Prostate gland (tissue), 2 donors: ENCODE measurements around the gene KRTAP16-1. TPM values are rescaled to one million over a fixed set of nuclear protein-coding genes. Genes with fewer than 3 reads are reported as not detected.
A peak's percentile ranks its signal among the peaks of the same experiment; 100 is the strongest.

Experiments used
- DNase-seq: peaks from one replicate; pipeline ENCODE4 v3.0.0-alpha.2; 2019; ENCODE audit warnings: low spot score
- H3K27ac ChIP-seq, 2 donors: fragments of 200-600 bp; sonication (generic); 2 replicates each; pipeline ENCODE4 v1.5.1; 2017 to 2019
- H3K27me3 ChIP-seq: fragments of 200-600 bp; sonication (generic); replicated peaks from 2 replicates; pipeline ENCODE4 v1.5.1; 2019; ENCODE audit not compliant: insufficient read depth
- H3K36me3 ChIP-seq, 2 donors: fragments of 200-600 bp; sonication (generic); 1 replicate in 1 of 2; 2 replicates in 1 of 2; pipeline versions ENCODE4 v1.5.1 to v1.8.1; 2017 to 2019
- H3K4me1 ChIP-seq: fragments of 200-600 bp; sonication (generic); replicated peaks from 2 replicates; pipeline ENCODE4 v1.5.1; 2019
- H3K4me3 ChIP-seq, 2 donors: fragments of 200-600 bp; sonication (generic); 2 replicates each; pipeline ENCODE4 v1.5.1; 2017 to 2019
- H3K9me3 ChIP-seq: fragments of 200-600 bp; sonication (generic); 2 replicates; pipeline ENCODE4 v1.5.1; 2017
- CTCF ChIP-seq, 4 experiments: fragments of 200-600 bp in 2 of 4; fragments of 450-650 bp in 2 of 4; sonication (generic) in 2 of 4; IDR thresholded peaks; 1 replicate in 3 of 4; 2 replicates in 1 of 4; pipeline ENCODE4 v1.5.1; 2016 to 2019; ENCODE audit warnings: antibody characterized with exemption in 4 of 4, mild to moderate bottlenecking in 2 of 4, moderate library complexity in 2 of 4
- POLR2A ChIP-seq: fragments of 450-650 bp; IDR thresholded peaks from one replicate; pipeline ENCODE4 v1.6.1; 2016; ENCODE audit warnings: antibody characterized with exemption, mild to moderate bottlenecking
- POLR2AphosphoS5 ChIP-seq: sonication (generic); formaldehyde crosslinking; IDR thresholded peaks from one replicate; pipeline ENCODE4 v1.6.1; 2017; ENCODE audit warnings: antibody characterized with exemption
- WGBS: methylation state at CpG from one replicate; pipeline ENCODE4 v1.1.5; 2018; 5-methylcytosine and 5-hydroxymethylcytosine counted together
- intact Hi-C: fragments of 100-400 bp; cut with DNase I; formaldehyde crosslinking; loops from one replicate; pipeline ENCODE4 v1.14.2; 2022
- total RNA-seq, 2 donors: library from RNA; depleted of rRNA; stranded (reverse); fragments of >200 nt; gene quantifications; one replicate each; pipeline ENCODE4 v1.1.0, GENCODE V29; 2016

Gene KRTAP16-1
- total RNA-seq, 2 donors from 2014 or later: not detected

GRCh38 chr17:41329279-41329948, 20.3 kb upstream of the KRTAP16-1 start:
- Histone ChIP-seq H3K27ac (no peak overlapping the region), H3K27me3 (no peaks in the 10 kb centered on the region), H3K4me3 (no peak overlapping the region), H3K4me1 (no peaks in the 10 kb centered on the region), H3K36me3 (no peaks in the 10 kb centered on the region), H3K9me3 (no peaks in the 10 kb centered on the region)
- WGBS: 77% methylated on average over 9 of the region's 13 CpGs
- peak; percentile 35 for DNase-seq
- intact Hi-C loops: loop anchor here (5.0 kb wide), 1 partner anchor 318 kb away; no protein-coding TSS in a partner anchor
- peak; percentile 14 for TF ChIP-seq POLR2AphosphoS5
- TF ChIP-seq CTCF (IDR thresholded peaks at IDR 0.05): peak in 3 of 4 experiments; percentile 45 to 78 (median 66)
- TF ChIP-seq POLR2A: no peak

GRCh38 chr17:41328207-41328606, 19.1 kb upstream of the KRTAP16-1 start:
- Histone ChIP-seq H3K9me3 (no peaks in the 10 kb centered on the region), H3K27me3 (no peaks in the 10 kb centered on the region), H3K4me1 (no peaks in the 10 kb centered on the region), H3K27ac (no peak overlapping the region), H3K36me3 (no peaks in the 10 kb centered on the region), H3K4me3 (no peak overlapping the region)
- intact Hi-C loops: loop anchor here (5.0 kb wide), 1 partner anchor 319 kb away; no protein-coding TSS in a partner anchor
- no peak for DNase-seq
- 97% methylated on average over 7 of the region's 7 CpGs for WGBS
- TF ChIP-seq POLR2A: no peak
- no peak for TF ChIP-seq CTCF (IDR thresholded peaks at IDR 0.05)
- TF ChIP-seq POLR2AphosphoS5: no peak

GRCh38 chr17:41327411-41328120, 18.5 kb upstream of the KRTAP16-1 start:
- DNase-seq: no peak
- intact Hi-C loops: loop anchor here (5.0 kb wide), 1 partner anchor 320 kb away; no protein-coding TSS in a partner anchor

GRCh38 chr17:41326173-41327145, 17.4 kb upstream of the KRTAP16-1 start:
- Histone ChIP-seq H3K9me3 (no peaks in the 10 kb centered on the region), H3K27ac (no peak overlapping the region), H3K27me3 (no peaks in the 10 kb centered on the region), H3K4me1 (no peaks in the 10 kb centered on the region), H3K4me3 (no peak overlapping the region), H3K36me3 (no peaks in the 10 kb centered on the region)
- 92% methylated on average over 18 of the region's 18 CpGs for WGBS
- no peak for DNase-seq
- intact Hi-C loops: loop anchor here (5.0 kb wide), 1 partner anchor 321 kb away; no protein-coding TSS in a partner anchor
- TF ChIP-seq POLR2A (no peak), POLR2AphosphoS5 (no peak), CTCF (IDR thresholded peaks at IDR 0.05) (no peak)

More at GRCh38 chr17:41327411-41328120, 18.5 kb upstream of the KRTAP16-1 start:
- Histone ChIP-seq H3K36me3 (no peaks in the 10 kb centered on the region), H3K27me3 (no peaks in the 10 kb centered on the region), H3K9me3 (no peaks in the 10 kb centered on the region), H3K4me1 (no peaks in the 10 kb centered on the region), H3K4me3 (no peak overlapping the region), H3K27ac (no peak overlapping the region)
- no peak for TF ChIP-seq CTCF (IDR thresholded peaks at IDR 0.05)
- TF ChIP-seq POLR2AphosphoS5: no peak
- TF ChIP-seq POLR2A: no peak
- 84% methylated on average over 8 of the region's 8 CpGs for WGBS
